Hematopoietic multipotent progenitor cell treated with erythropoietin and hydrocortisone succinate and interleukin-3 and kit ligand, for 6 days (in vitro differentiated cells): Measurements from ENCODE around the gene PCDHB15.

ENCODE experiments used
- DNase-seq: peaks from one replicate; pipeline ENCODE4 v3.0.0-alpha.2; 2015

PCDHB15 gene

GRCh38 chr5:141250576-141250975 lies 5.4 kb downstream of the PCDHB15 start:
- no peak for DNase-seq

- DNase-seq: no peak
Measured at GRCh38 chr5:141258464-141258863, 13.3 kb downstream of the PCDHB15 start.

GRCh38 chr5:141258948-141259347 lies 13.8 kb downstream of the PCDHB15 start:
- DNase-seq: no peak

- DNase-seq: peak; percentile 28
Measured at GRCh38 chr5:141260458-141261237, 15.5 kb downstream of the PCDHB15 start.

GRCh38 chr5:141261238-141261546 lies 16.0 kb downstream of the PCDHB15 start:
- no peak for DNase-seq

- DNase-seq: no peak
Measured at GRCh38 chr5:141269195-141269594, 24.0 kb downstream of the PCDHB15 start.

GRCh38 chr5:141272906-141273305 lies 27.7 kb downstream of the PCDHB15 start:
- no peak for DNase-seq

GRCh38 chr5:141298376-141298775 lies 53.2 kb downstream of the PCDHB15 start:
- DNase-seq: no peak
